ENCODE results near the gene LRRC4C.

LRRC4C gene

GRCh38 chr11:40998920-40999319, 460.5 kb downstream of the LRRC4C start:
- Histone ChIP-seq H2BK120ac (ENCODE audit: insufficient read depth, low read length, poor library complexity) (no peak overlapping the region), H3K4ac (ENCODE audit: low read depth, low read length) (no peak overlapping the region), H4K8ac (ENCODE audit: low read depth, low read length) (no peak overlapping the region), H2BK5ac (ENCODE audit: low read depth, low read length, poor library complexity) (no peak overlapping the region), H3K79me2 (ENCODE audit: control insufficient read depth, insufficient read depth, low read length, poor library complexity) (no peaks in the 10 kb centered on the region), H3K27ac (ENCODE audit: low read depth, low read length) (no peak overlapping the region), H3K9ac (ENCODE audit: low read length) (no peak overlapping the region), H3K4me1 (ENCODE audit: control insufficient read depth in 1 of 2, insufficient read depth in 2 of 2, low read length in 2 of 2) (no peaks in the 10 kb centered on the region), H3K4me2 (ENCODE audit: low read length) (no peak overlapping the region), H3K14ac (ENCODE audit: low read length) (no peak overlapping the region), H3K9me3 (ENCODE audit: insufficient read depth, low read depth, low read length) (no peaks in the 10 kb centered on the region), H4K91ac (ENCODE audit: low read depth, low read length) (no peak overlapping the region), H3K23ac (ENCODE audit: low read length) (no peak overlapping the region), H2BK12ac (ENCODE audit: low read length) (no peak overlapping the region), H3K79me1 (ENCODE audit: low read length) (no peaks in the 10 kb centered on the region), H3K18ac (ENCODE audit: low read length) (no peak overlapping the region), H2AK5ac (ENCODE audit: low read length) (no peak overlapping the region), H3K36me3 (ENCODE audit: control insufficient read depth in 1 of 2, insufficient read depth in 2 of 2, low read length in 2 of 2) (no peaks in the 10 kb centered on the region), H2AFZ (ENCODE audit: insufficient read depth, low read length, poor library complexity) (no peak overlapping the region), H4K12ac (ENCODE audit: low read depth, low read length) (no peak overlapping the region), H3K27me3 (ENCODE audit: insufficient read depth, low read length) (no peaks in the 10 kb centered on the region), H3K4me3 (ENCODE audit: low read depth, low read length) (no peak overlapping the region)
- WGBS (ENCODE audit: extremely low coverage, insufficient coverage, insufficient read length), result no CpG with 5 or more reads among the region's 5 CpGs
- no peak for DNase-seq

- Histone ChIP-seq H3K4me2 (ENCODE audit: low read length) (no peak overlapping the region), H3K4me3 (ENCODE audit: low read depth, low read length) (no peak overlapping the region), H2AK5ac (ENCODE audit: low read length) (no peak overlapping the region), H4K8ac (ENCODE audit: low read depth, low read length) (no peak overlapping the region), H3K27me3 (ENCODE audit: insufficient read depth, low read length) (no peaks in the 10 kb centered on the region), H2BK5ac (ENCODE audit: low read depth, low read length, poor library complexity) (no peak overlapping the region), H2BK12ac (ENCODE audit: low read length) (no peak overlapping the region), H3K9me3 (ENCODE audit: insufficient read depth, low read depth, low read length) (no peaks in the 10 kb centered on the region), H3K23ac (ENCODE audit: low read length) (no peak overlapping the region), H4K91ac (ENCODE audit: low read depth, low read length) (no peak overlapping the region), H2AFZ (ENCODE audit: insufficient read depth, low read length, poor library complexity) (no peak overlapping the region), H3K79me2 (ENCODE audit: control insufficient read depth, insufficient read depth, low read length, poor library complexity) (no peaks in the 10 kb centered on the region), H4K12ac (ENCODE audit: low read depth, low read length) (no peak overlapping the region), H3K27ac (ENCODE audit: low read depth, low read length) (no peak overlapping the region), H3K4me1 (ENCODE audit: control insufficient read depth in 1 of 2, insufficient read depth in 2 of 2, low read length in 2 of 2) (no peaks in the 10 kb centered on the region), H3K4ac (ENCODE audit: low read depth, low read length) (no peak overlapping the region), H2BK120ac (ENCODE audit: insufficient read depth, low read length, poor library complexity) (no peak overlapping the region), H3K36me3 (ENCODE audit: control insufficient read depth in 1 of 2, insufficient read depth in 2 of 2, low read length in 2 of 2) (no peaks in the 10 kb centered on the region), H3K9ac (ENCODE audit: low read length) (no peak overlapping the region), H3K79me1 (ENCODE audit: low read length) (no peaks in the 10 kb centered on the region), H3K14ac (ENCODE audit: low read length) (no peak overlapping the region), H3K18ac (ENCODE audit: low read length) (no peak overlapping the region)
- WGBS (ENCODE audit: extremely low coverage, insufficient coverage, insufficient read length), result no CpG with 5 or more reads among the region's 1 CpG
- DNase-seq, result peak in 1 of 2 donors; percentile 10
These were observed 471.5 kb downstream of the LRRC4C start for GRCh38 chr11:40987776-40988435.

- Histone ChIP-seq H3K79me1 (ENCODE audit: low read length) (no peaks in the 10 kb centered on the region), H2AK5ac (ENCODE audit: low read length) (no peak overlapping the region), H3K9me3 (ENCODE audit: insufficient read depth, low read depth, low read length) (no peaks in the 10 kb centered on the region), H4K91ac (ENCODE audit: low read depth, low read length) (no peak overlapping the region), H3K36me3 (ENCODE audit: control insufficient read depth in 1 of 2, insufficient read depth in 2 of 2, low read length in 2 of 2) (no peaks in the 10 kb centered on the region), H2AFZ (ENCODE audit: insufficient read depth, low read length, poor library complexity) (no peak overlapping the region), H3K27me3 (ENCODE audit: insufficient read depth, low read length) (no peaks in the 10 kb centered on the region), H3K23ac (ENCODE audit: low read length) (no peak overlapping the region), H2BK5ac (ENCODE audit: low read depth, low read length, poor library complexity) (no peak overlapping the region), H3K9ac (ENCODE audit: low read length) (no peak overlapping the region), H3K14ac (ENCODE audit: low read length) (no peak overlapping the region), H3K4me3 (ENCODE audit: low read depth, low read length) (no peak overlapping the region), H3K4ac (ENCODE audit: low read depth, low read length) (no peak overlapping the region), H2BK12ac (ENCODE audit: low read length) (no peak overlapping the region), H3K18ac (ENCODE audit: low read length) (no peak overlapping the region), H3K27ac (ENCODE audit: low read depth, low read length) (no peak overlapping the region), H4K12ac (ENCODE audit: low read depth, low read length) (no peak overlapping the region), H4K8ac (ENCODE audit: low read depth, low read length) (no peak overlapping the region), H3K4me1 (ENCODE audit: control insufficient read depth in 1 of 2, insufficient read depth in 2 of 2, low read length in 2 of 2) (no peaks in the 10 kb centered on the region), H3K4me2 (ENCODE audit: low read length) (no peak overlapping the region), H3K79me2 (ENCODE audit: control insufficient read depth, insufficient read depth, low read length, poor library complexity) (no peaks in the 10 kb centered on the region), H2BK120ac (ENCODE audit: insufficient read depth, low read length, poor library complexity) (no peak overlapping the region)
- DNase-seq, result no peak
- no CpG with 5 or more reads among the region's 3 CpGs for WGBS (ENCODE audit: extremely low coverage, insufficient coverage, insufficient read length)
These were observed 473.1 kb downstream of the LRRC4C start for GRCh38 chr11:40986320-40986719.

GRCh38 chr11:40975076-40975475, 484.4 kb downstream of the LRRC4C start:
- Histone ChIP-seq H3K4me1 (ENCODE audit: control insufficient read depth in 1 of 2, insufficient read depth in 2 of 2, low read length in 2 of 2) (no peaks in the 10 kb centered on the region), H2BK12ac (ENCODE audit: low read length) (no peak overlapping the region), H2AK5ac (ENCODE audit: low read length) (no peak overlapping the region), H3K14ac (ENCODE audit: low read length) (no peak overlapping the region), H3K27me3 (ENCODE audit: insufficient read depth, low read length) (no peaks in the 10 kb centered on the region), H2BK5ac (ENCODE audit: low read depth, low read length, poor library complexity) (no peak overlapping the region), H3K18ac (ENCODE audit: low read length) (no peak overlapping the region), H3K27ac (ENCODE audit: low read depth, low read length) (no peak overlapping the region), H4K8ac (ENCODE audit: low read depth, low read length) (no peak overlapping the region), H3K4ac (ENCODE audit: low read depth, low read length) (no peak overlapping the region), H3K79me2 (ENCODE audit: control insufficient read depth, insufficient read depth, low read length, poor library complexity) (no peaks in the 10 kb centered on the region), H2BK120ac (ENCODE audit: insufficient read depth, low read length, poor library complexity) (no peak overlapping the region), H4K91ac (ENCODE audit: low read depth, low read length) (no peak overlapping the region), H3K23ac (ENCODE audit: low read length) (no peak overlapping the region), H3K4me3 (ENCODE audit: low read depth, low read length) (no peak overlapping the region), H3K9me3 (ENCODE audit: insufficient read depth, low read depth, low read length) (no peaks in the 10 kb centered on the region), H4K12ac (ENCODE audit: low read depth, low read length) (no peak overlapping the region), H2AFZ (ENCODE audit: insufficient read depth, low read length, poor library complexity) (no peak overlapping the region), H3K9ac (ENCODE audit: low read length) (no peak overlapping the region), H3K4me2 (ENCODE audit: low read length) (no peak overlapping the region), H3K79me1 (ENCODE audit: low read length) (no peaks in the 10 kb centered on the region), H3K36me3 (ENCODE audit: control insufficient read depth in 1 of 2, insufficient read depth in 2 of 2, low read length in 2 of 2) (no peaks in the 10 kb centered on the region)
- no CpG with 5 or more reads among the region's 2 CpGs for WGBS (ENCODE audit: extremely low coverage, insufficient coverage, insufficient read length)
- DNase-seq, result no peak
